GM18498 (cell line): ENCODE measurements around the gene SOX5.
A peak's percentile ranks its signal among the peaks of the same experiment; 100 is the strongest.

Experiments used
- ATAC-seq: cut with Tn5 transposase; IDR thresholded peaks from one replicate; pipeline ENCODE4 v1.9.1; 2021; ENCODE audit warnings: mild to moderate bottlenecking, moderate library complexity; ENCODE audit not compliant: unreplicated experiment

Gene SOX5

DNA sequence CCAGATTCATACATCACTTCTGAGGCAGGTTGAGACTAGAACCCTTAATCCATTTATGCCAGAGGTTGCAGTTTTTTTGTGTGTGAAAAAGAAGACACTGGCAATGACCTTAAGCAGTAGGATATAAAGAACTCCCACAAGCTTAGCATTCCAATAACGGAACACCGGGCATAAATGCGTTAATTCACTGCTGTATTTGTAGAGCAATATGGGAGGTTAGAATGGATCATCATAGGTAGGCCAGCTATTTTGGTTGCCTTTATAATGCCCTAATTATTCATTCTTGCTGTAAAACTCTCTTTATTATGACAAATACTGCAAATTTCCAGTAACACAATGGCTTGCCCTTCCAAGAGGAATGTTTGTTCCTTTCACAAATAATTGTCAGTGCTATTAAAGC lies 322.7 kb downstream of the SOX5 start:
- no peak for ATAC-seq

DNA sequence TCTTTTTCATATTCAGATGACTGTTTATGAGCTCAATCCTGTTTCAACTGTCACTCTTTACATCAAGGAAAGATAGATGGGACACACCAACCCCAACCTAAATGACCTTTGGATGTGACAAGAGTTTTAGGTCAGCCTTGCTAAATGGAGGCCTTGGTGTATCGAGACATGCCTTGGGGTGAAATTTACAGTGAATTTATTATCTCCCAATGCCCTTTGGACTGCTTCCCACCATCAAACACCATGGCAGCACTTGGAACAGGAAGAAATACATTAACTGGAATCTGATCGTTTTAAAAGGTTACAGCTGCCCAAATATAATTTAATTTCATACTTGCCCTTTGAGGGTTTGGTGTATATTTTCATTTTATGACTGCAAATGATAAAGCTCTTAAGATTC lies 327.6 kb downstream of the SOX5 start:
- no peak for ATAC-seq

DNA sequence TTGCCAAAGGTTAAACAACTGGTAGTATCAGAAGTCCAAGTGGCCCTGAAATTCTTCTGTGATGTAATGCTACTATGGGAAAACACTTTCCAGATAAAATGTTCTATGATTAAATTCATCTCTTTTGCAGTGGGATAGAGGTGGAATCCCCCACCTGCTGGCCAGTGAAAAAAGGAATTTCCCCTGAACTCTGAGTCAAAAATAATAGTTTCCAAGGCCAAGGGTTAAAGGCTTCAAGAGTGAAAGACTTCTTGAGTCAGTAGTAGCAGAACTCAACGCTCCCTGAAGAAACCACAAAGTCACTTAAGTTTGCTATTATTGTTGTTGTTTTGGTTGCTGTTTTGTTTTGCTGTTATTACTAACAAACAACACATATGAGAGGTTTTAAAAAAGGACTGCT lies 330.8 kb downstream of the SOX5 start:
- ATAC-seq = peak; percentile 57

DNA sequence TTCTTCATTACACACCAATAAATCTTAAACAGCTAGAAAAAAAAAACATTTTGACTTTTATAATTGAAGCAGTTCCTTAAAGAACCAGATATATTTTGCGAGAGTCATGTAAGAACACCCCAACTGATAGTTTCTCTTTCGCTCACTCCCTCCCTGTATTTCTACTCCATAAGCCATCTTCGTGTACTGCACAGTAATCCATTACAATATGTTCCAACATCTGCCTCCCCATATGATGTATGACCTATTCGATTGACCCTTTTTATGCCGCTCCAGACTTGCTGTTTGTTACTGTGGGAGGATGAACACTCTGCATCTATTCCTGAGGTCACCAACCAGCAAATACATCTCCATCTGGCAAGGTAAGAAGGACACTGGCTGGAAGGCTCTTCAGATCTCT lies 331.7 kb downstream of the SOX5 start:
- ATAC-seq = no peak

DNA sequence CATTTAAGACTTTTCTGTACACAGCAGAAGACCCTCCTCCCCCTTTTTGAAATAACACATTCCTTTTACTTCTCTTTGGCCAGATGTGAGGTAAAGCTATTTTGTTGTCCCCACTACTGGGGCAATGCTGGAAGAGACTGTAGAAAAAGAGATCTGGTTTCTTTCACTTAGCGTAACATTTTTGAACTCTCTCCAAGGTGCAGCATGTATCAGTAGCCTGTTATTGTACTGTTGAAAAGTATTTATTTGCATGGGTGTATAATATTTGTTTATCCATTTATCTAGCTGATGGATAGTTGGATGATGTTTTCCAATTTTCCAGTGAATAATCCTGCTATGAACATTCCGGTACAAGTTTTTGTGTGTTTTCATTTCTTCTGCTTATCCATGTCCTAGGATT lies 335.2 kb downstream of the SOX5 start:
- no peak for ATAC-seq

DNA sequence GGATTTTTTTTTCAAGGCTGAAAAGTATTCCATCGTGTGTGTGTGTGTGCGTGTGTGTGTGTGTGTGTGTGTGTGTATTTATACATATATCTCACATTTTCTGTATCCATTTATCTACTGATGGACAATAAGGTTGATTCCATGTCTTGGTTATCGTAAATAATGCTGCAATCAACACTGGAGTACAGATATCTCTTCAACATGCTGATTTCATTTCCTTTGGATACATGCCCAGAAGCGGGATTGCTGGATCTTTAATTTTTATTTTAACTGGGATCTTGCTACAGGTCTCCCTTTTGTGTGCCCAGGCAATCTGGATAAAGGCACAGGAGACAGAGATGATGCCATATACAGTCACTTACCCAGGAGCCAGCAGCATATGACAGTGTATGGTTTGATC lies 338.1 kb downstream of the SOX5 start:
- no peak for ATAC-seq

DNA sequence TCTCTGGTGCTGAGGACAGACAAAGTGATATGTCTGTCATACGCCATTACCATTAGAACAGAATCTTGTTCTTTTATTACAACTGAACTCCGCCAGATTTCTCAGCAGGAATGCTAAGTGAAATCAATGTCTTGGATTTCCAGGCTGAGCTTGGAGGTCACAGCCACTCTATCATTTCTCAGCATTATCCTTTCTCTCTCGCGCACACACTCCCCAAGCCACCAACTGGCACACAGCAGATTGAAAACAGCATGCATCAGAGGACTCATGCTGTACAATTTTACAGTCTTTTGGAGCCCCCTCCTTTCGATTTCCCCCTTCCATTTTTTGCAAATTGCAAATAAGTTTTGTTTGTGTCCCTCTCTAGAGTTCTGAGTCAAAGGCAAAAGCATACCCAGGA lies 348.6 kb downstream of the SOX5 start:
- no peak for ATAC-seq

DNA sequence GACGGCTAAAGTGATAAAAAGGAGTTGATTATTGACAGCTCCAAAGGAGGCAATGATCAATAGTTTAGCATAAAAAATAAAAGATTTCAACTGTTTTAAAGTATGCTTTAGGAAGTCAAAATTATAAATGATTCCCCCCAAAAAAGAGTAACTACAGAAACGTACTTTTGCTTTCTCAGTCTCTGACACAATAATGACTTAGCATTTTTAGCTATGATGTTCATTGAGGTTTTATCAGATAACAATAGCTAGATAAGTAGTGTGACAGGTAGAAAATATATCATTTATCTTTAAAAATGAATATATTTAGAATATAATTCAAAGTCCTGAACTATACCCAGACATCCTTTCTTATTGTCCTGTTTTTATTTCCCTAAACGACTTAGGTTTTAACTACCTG lies 352.9 kb downstream of the SOX5 start:
- no peak for ATAC-seq

DNA sequence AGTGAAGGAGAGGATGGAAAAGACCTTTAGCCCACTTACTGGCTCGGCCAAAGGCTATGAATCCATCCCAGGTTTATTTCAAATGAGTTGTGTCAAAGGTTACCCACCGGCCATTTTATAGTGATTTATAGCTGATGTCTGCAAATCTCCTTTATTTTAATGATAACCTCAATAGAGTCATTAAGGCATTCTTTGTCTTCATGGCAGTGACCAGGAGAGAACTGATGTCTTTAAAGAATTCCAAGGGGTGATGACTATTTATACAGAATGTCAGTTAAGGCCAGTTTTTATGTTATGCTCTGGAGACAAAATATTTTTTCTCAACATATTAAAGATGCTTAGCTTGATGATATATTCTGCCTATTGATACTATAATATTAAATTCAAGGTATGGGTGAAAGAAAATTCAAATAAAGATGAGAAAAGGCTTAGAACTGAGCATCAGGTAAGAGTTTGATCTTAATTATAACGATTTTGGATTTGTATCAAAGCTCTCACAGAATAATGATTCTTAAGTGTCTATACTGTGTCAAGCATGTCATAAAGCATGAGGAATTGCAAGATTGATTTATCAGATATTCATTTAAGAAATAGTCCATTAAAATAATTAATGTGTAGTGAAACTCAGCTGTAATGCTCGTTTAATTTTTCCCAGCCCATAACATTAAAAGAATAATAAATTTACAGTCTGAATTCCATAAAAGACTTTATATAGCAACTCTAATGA lies 361.5 kb downstream of the SOX5 start:
- ATAC-seq = no peak

DNA sequence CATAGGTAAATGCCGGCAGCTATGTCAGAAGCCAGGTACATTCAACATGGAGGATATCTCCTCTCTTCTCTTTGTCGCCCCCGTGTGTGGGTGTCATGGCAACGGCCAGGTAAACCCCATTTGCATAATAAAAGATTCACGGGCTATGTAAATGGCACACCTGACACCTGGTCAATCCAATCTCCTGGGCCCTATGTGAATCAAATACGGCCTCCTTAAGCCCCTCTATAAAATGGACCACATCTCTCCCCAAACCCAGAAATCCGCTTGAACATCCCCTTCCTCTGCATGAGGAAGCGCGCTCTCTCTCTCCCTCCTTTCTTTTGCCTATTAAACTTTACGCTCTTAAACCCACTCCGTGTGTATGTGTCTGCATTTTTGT lies 363.7 kb downstream of the SOX5 start:
- ATAC-seq = no peak

DNA sequence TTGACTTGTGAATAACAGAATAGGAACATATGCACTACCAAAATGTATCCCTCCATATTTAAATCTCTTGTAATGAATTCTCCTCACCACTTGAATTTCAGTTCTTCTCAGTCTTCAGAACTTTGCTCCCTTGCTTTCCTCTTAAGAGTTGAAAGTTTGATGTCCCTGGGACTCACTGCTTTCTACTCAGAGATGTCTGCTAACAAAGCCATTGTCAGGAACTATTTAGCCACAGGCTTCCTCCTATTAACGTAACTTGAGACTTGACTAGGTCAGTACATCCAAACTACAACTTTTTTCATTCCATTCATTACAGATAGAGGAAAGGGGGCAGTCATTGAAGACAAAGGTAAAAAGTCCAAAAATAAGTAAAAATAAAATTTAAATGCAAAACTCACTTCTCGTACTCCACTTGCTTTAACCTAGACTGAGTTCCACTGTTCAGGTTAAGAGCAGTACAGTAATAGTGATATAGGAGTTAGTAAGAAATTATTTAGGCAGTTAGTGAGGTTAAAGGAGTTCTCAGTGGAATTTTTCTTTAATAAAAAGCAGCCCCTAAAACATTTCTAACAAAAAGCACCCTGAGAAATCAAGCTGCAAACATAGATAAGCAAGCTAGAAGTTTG lies 364.2 kb downstream of the SOX5 start:
- ATAC-seq = no peak

DNA sequence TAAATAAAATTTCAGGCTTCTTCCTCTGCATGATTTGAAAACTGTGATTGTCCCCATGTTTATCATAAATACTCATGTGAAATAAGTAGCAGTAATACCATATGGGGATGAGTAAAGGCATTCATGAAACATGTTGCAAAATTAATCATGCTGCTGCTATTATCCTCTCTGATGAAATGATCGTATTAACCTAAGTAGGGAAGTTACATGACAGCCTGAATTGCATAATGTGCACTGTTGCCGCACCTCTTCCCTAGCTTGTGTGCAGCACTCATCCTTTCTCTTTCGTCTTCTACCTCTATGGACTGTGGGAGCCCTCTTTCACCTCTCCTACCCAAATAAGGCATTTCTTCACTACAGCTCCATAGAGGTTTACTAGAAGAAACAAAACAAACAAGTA lies 367.6 kb downstream of the SOX5 start:
- no peak for ATAC-seq

DNA sequence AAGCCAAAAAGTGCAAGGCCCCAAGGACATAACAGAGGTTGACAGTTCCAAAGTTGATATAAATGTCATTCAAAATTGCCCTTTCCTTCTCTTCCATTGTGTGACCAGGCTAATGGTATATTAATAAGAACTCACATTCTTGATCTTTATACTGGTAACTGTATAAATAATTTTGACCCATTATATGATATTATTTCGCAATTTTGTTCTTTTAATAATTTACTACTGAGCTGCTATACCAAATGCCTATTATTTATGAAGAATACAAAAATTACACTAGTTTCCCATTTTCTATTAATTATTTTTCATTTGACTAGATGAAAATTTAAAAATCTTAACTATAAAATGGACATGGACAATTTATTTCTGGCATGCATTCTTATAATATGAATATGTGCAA lies 370.2 kb downstream of the SOX5 start:
- no peak for ATAC-seq

DNA sequence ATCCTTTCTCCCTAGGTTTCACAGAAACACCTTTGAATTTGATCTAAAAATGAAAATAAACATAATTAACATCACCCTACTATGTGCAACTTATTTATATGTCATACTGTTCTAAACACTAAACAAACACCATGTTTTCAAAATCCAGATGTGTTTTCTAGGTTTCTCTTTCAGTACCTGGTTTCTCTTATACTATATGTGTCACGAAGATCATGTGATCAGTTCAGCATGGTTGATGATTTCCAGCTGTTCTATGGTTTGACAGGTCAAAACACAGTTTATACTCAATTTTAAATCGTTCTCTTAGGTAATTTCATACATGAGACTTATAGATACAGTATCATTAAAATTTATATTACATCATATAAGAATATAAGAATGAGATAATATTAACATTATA lies 373.1 kb downstream of the SOX5 start:
- peak; percentile 85 for ATAC-seq

DNA sequence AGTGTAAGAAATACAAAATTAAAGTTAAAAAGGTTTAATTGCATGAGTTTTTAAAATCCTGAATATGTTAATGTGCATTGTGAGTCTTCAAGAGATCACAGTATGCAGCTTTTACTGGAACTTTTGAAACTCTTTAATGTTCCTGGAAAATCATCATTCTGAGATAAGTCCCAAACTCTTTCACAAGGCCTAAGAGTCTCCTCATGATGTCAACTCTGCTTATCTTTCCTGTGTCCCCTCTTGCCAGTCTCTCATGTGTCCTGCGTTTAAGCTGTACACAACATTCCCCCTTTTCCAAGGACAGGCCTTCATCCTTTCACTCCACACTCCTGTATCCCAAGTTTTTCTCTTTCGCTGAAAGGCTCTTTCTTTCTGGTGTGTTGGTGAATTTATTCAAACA lies 380.1 kb downstream of the SOX5 start:
- no peak for ATAC-seq

DNA sequence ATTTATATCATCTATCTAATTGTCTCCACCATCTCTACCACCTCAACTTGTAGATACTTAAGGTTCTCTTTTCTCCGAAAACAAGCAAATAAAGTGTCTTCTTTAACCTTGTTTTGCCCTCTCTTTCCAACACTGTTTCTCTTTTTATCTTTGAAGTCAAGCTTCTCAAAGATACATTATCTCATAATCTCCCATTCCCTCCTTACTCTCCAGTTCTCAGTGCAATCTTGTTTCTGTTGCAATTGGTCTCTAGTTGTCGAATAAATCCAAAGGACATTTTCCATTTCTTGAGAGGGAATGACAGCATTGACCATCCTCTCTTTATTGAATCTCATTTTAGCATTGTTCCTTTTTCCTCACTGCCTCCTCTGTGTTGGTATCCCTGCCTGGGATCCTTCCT lies 383.3 kb downstream of the SOX5 start:
- no peak for ATAC-seq

DNA sequence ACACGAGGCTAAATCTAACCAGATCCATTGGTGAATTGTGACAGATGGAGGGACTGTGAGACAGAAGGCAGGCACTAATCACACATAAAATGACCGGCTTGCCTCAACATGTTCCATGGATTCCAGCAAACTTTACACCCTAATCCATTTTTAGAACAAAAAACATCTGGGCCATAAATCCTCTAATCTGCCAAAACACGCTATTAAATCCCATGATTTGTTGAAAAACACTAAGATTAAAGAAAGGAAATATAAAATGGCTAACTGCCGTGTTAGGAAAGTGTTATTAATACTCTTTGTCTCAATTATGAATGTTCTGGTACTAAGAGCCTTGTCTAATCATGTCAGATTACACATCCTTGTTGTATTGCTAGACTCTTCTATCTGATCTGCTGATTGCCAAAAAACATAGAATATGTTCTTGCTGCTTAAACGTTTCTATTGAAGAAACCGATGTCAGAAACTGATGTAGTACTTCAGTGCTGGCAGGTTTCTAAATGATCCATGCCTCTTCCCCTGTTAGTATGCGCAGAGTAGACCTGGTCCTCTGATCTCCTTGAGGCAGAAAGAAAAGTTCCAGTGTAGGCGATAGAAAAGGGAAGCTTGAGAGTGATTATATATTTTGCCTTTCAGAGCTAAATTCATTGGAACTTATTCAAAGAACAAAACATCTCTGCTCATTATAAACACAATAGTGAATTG lies 384.9 kb downstream of the SOX5 start:
- ATAC-seq = no peak

DNA sequence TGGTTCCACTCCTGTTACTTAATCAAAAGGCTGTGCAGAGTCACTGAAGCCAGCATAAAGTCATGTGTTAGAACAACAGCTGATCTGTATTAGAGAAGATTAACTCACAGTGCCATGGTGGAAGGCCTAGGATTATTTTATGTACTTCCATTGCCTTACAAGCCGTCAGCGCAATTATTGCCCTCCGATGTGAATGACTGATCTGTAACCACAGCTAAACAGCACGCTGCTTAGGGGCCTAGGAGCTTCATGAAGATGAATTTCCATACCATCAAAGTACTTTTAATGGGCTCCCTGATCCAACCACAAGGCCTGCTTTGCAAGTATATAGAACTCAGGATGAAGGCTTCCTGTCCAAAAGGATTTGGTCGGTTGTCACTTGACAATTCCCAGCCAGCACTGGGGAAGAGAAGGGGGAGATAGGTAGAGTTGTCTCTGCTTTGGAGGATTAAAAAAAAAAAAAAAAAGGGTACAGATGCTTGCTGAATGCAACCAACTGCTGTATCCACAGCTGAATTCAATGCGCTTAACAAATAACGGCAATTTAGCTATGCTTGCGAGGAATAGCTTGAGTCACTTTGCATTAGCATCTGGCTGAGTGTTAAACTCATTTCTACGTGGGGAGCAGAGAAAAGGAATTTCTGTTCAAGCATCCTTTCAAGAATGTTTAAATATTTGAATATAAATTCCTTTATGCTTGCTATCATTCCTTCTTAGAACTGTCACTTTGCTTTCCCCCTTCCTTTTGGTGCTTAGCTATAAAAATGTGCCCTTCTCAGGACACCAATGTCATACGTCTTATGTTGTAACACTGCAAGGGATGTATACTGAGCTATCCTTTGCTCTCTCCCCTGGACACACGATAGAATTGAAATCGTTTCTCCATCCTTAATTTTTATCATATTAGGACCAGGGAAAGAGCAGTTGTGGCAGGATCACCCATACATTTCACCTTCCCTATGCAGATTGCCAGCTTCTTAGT lies 387.8 kb downstream of the SOX5 start:
- no peak for ATAC-seq

DNA sequence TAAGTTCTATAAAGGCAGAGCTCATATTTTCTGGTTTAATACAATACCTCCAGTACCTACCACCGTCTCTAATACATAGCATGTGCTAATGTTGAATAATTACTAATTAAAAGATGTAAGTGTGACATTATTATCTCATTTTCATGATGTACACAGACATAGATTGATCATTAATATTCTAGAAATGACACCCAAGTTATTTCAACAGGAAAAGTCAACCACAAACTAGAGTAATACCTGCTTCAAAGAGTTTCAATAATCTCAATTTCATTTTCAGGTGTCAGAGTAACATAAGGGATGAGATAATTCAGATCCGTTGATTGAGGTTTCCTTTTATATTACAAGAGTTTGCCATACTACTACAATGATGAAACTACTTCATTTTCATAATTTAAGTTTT lies 388.9 kb downstream of the SOX5 start:
- peak; percentile 91 for ATAC-seq

DNA sequence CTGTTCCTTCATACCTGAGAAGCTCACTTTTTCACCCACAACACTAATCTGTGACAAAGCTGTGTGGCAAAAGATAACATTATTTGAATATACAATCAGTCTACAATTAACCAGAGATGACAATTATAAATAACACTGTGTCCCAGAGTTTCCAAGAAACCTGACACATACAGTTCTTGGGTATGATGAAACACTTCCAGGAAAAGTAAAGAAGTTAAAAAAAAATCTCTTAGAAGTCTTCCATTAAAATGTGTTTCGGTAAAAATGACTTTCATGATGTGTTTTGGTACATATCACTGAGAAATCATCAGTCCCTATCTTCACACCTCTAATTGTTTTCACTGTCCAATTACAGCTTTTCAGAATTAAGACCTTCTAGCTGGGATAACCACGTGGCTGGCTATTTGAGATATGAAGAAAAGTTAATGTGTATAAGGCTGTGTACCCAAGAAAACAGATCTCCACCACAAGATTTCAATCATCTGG lies 390.2 kb downstream of the SOX5 start:
- ATAC-seq = no peak

DNA sequence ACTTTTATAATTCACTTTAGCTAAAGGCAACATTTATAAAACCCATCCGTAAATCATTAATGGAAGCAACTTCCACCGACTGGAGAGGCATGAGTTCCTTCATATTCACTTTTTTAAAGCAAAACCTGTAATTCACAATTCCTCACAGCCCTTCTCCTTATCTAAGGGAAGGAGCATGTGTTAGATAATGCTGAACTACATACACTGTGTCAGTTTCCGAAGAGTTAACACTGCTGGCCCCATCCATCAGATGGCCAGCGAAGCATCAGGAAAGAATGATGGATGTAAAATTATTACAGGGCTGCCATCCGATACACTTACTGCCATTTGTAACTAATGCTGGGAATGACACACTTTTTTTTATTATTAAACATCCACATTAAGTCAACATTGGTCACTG lies 392.8 kb downstream of the SOX5 start:
- no peak for ATAC-seq
